HT-29 (cell line): ENCODE results near the gene AKR7A2. TPM values are rescaled to one million over a fixed set of nuclear protein-coding genes. Genes with fewer than 3 reads are reported as not detected.

Experiments
- DNase-seq: peaks from one replicate; pipeline ENCODE4 v3.0.0-alpha.2; 2015; ENCODE audit warnings: low spot score
- total RNA-seq: library from RNA; depleted of rRNA; stranded (reverse); fragments of >200 nt; shearing (Covaris generic); gene quantifications from 2 replicates; pipeline ENCODE4 v1.2.3, GENCODE V29; 2014

AKR7A2 gene
- total RNA-seq, 1 experiment from 2014 or later, result 202 TPM

- no peak for DNase-seq
These were observed 14.2 kb upstream of the AKR7A2 start for GRCh38 chr1:19325958-19326747.

GRCh38 chr1:19325368-19325957 is 13.5 kb upstream of the AKR7A2 start:
- no peak for DNase-seq

- DNase-seq, result no peak
These were observed 12.7 kb upstream of the AKR7A2 start for GRCh38 chr1:19324665-19324990.

- no peak for DNase-seq
These were observed 12.2 kb upstream of the AKR7A2 start for GRCh38 chr1:19323987-19324664.

GRCh38 chr1:19322481-19322880 is 10.5 kb upstream of the AKR7A2 start:
- no peak for DNase-seq

GRCh38 chr1:19321071-19321470 is 9.1 kb upstream of the AKR7A2 start:
- no peak for DNase-seq

- no peak for DNase-seq
These were observed 7.3 kb upstream of the AKR7A2 start for GRCh38 chr1:19319196-19319595.

- no peak for DNase-seq
These were observed 5.4 kb upstream of the AKR7A2 start for GRCh38 chr1:19317126-19317910.

GRCh38 chr1:19315378-19316198 is 3.6 kb upstream of the AKR7A2 start:
- DNase-seq, result no peak

GRCh38 chr1:19313961-19314882 is 2.3 kb upstream of the AKR7A2 start:
- no peak for DNase-seq

- no peak for DNase-seq
These were observed 1.7 kb upstream of the AKR7A2 start for GRCh38 chr1:19313636-19313959.

GRCh38 chr1:19312782-19313635 is 1.1 kb upstream of the AKR7A2 start:
- no peak for DNase-seq

- DNase-seq, result peak; percentile 50
These were observed 427 bp downstream of the AKR7A2 start for GRCh38 chr1:19311503-19311930.

GRCh38 chr1:19310720-19311502 is 1.0 kb downstream of the AKR7A2 start:
- DNase-seq, result peak; percentile 50

GRCh38 chr1:19310061-19310460 is 1.9 kb downstream of the AKR7A2 start:
- no peak for DNase-seq

GRCh38 chr1:19309123-19309813 is 2.7 kb downstream of the AKR7A2 start:
- no peak for DNase-seq

GRCh38 chr1:19308509-19308907 is 3.4 kb downstream of the AKR7A2 start:
- no peak for DNase-seq
